Body of pancreas (tissue), 4 donors: ENCODE results near the gene SOX18. TPM values are rescaled to one million over a fixed set of nuclear protein-coding genes. Genes with fewer than 3 reads are reported as not detected.

Experiments used
- ATAC-seq: fragments of 150-250 bp; one replicate; pipeline ENCODE4 v1.9.1; 2016
- DNase-seq, 4 donors: peaks; one replicate each; pipeline ENCODE4 v3.0.0-alpha.2; 2019
- H3K27ac ChIP-seq, 4 donors: fragments of 200-600 bp; sonication (generic); 1 replicate in 3 of 4; 2 replicates in 1 of 4; pipeline versions ENCODE4 v1.5.1 to v1.6.1; 2016 to 2019; ENCODE audit warnings: mild to moderate bottlenecking in 1 of 4, mixed read lengths in 1 of 4, moderate library complexity in 1 of 4
- H3K27me3 ChIP-seq, 2 donors: fragments of 200-600 bp; sonication (generic); one replicate each; pipeline ENCODE4 v1.6.0; 2016; ENCODE audit warnings: mild to moderate bottlenecking in 1 of 2
- H3K36me3 ChIP-seq, 2 donors: fragments of 200-600 bp; sonication (generic); replicated peaks in 1 of 2; 2 replicates each; pipeline ENCODE4 v1.5.1; 2016; ENCODE audit warnings: low read depth in 2 of 2; ENCODE audit not compliant: insufficient read depth in 1 of 2
- H3K4me1 ChIP-seq: fragments of 200-600 bp; sonication (generic); one replicate; pipeline ENCODE4 v1.6.0; 2016
- H3K4me3 ChIP-seq, 2 donors: fragments of 200-600 bp; sonication (generic); 1 replicate in 1 of 2; 2 replicates in 1 of 2; pipeline ENCODE4 v1.5.1; 2016 to 2019
- H3K9me3 ChIP-seq, 3 donors: fragments of 200-600 bp; sonication (generic); 1 replicate in 2 of 3; 2 replicates in 1 of 3; pipeline ENCODE4 v1.5.1; 2016
- POLR2A ChIP-seq, 3 donors: fragments of 450-650 bp; IDR thresholded peaks; one replicate each; pipeline ENCODE4 v1.6.1; 2016; ENCODE audit warnings: antibody characterized with exemption in 3 of 3, mild to moderate bottlenecking in 2 of 3
- WGBS, 2 donors: methylation state at CpG; one replicate each; pipeline ENCODE4 v1.1.5; 2017; 5-methylcytosine and 5-hydroxymethylcytosine counted together
- intact Hi-C: fragments of 100-400 bp; cut with DNase I; formaldehyde crosslinking; loops from one replicate; pipeline ENCODE4 v1.15.1; 2023
- total RNA-seq, 2 donors: library from RNA; depleted of rRNA; stranded (reverse); fragments of >200 nt; gene quantifications; one replicate each; pipeline ENCODE4 v1.1.0, GENCODE V29; 2016
- TF ChIP-seq, protein P1 (sequence below), 7 experiments: fragments of 450-650 bp in 4 of 7; fragments of 200-600 bp in 3 of 7; sonication (generic) in 3 of 7; IDR thresholded peaks; one replicate each; pipeline ENCODE4 v1.5.1; 2016 to 2019; ENCODE audit warnings: antibody characterized with exemption in 7 of 7

The SOX18 gene
- total RNA-seq, 2 donors from 2014 or later, result 6.5 to 17.1 TPM

DNA sequence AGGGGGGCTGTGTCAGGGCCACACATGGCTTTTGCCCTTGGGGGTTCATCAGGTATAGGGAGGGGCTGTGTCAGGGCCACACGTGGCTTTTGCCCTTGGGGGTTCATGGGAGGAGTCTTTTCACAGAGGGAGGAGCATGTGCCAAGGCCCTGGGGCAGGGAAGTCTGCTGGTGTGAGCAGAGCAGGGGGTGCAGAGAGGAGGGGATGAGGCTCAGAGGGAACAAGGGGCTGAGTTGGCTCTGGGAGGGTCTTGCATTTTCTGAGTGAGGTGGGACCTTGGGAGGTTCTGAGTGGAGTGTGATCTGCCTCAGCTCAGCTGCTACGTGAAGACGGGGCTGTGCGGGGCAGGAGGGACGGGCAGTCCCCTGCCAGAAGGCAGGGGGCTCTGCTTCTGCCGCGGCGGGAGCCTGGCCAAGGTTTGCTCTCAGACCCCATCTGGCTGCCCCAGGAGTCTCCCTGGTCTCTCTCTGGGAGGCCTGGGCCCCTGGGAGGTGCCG, 6.0 kb upstream of the SOX18 start:
- no peaks in the 10 kb centered on the region for H3K9me3 ChIP-seq
- H3K36me3 ChIP-seq, result no peaks in the 10 kb centered on the region
- TF ChIP-seq, protein P1, sequence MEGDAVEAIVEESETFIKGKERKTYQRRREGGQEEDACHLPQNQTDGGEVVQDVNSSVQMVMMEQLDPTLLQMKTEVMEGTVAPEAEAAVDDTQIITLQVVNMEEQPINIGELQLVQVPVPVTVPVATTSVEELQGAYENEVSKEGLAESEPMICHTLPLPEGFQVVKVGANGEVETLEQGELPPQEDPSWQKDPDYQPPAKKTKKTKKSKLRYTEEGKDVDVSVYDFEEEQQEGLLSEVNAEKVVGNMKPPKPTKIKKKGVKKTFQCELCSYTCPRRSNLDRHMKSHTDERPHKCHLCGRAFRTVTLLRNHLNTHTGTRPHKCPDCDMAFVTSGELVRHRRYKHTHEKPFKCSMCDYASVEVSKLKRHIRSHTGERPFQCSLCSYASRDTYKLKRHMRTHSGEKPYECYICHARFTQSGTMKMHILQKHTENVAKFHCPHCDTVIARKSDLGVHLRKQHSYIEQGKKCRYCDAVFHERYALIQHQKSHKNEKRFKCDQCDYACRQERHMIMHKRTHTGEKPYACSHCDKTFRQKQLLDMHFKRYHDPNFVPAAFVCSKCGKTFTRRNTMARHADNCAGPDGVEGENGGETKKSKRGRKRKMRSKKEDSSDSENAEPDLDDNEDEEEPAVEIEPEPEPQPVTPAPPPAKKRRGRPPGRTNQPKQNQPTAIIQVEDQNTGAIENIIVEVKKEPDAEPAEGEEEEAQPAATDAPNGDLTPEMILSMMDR (IDR thresholded peaks at IDR 0.05), result no peak
- no peak for TF ChIP-seq POLR2A (IDR thresholded peaks at IDR 0.05)
- no peak for ATAC-seq
- intact Hi-C loops, result no loop called here
- peaks cover 12% of the 10 kb centered on the region for H3K4me1 ChIP-seq
- H3K4me3 ChIP-seq, result no peak overlapping the region
- peaks cover 0 to 4% of the 10 kb centered on the region in 2 donors for H3K27me3 ChIP-seq
- DNase-seq, result no peak
- 63 to 75% methylated on average over 5 to 9 of the region's 9 CpGs for WGBS, 2 donors
- H3K27ac ChIP-seq, result peak overlapping the region in 2 of 4 donors; percentile 43 to 44

DNA sequence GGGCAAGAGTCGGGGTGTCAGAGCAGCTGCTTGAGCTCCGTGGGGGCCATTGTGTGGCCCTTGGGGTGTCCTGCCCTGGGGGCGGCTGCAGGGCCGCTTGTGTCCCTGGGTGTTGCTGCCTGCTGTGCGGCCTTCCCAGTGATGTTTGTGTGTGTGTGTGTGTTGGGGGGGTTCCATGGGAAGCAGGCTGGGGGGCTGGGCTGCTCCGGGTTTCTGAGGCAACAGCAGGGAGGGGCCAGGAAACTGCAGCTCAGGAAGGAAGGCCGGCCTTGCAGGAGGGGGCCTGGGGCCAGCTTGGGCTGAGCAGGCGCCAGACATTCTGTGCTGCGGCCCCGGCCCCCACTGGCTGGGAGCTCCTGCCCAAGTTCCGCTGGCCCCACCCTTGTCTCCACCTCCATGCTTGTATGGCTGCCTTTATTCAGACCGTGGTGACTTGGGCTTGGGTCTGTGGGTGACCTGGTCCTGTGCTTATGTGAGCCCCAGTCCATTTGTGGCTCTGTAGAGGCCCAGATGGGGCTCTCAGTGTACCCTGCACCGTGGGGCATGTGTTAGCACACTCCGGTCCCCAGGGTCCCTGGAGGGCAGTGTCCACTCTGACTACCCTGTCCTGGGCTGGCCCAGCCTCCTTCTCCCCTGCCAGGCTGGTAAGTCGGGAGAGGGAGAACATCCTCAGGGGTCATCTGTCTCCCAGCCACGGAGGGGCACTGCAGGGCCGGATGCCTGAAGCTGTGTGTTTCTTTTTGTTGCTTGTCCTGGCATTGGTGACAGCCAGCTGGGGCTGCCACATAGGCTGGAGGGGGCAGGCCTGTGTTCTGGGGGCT, 4.6 kb upstream of the SOX18 start:
- peaks cover 16% of the 10 kb centered on the region for H3K4me1 ChIP-seq
- TF ChIP-seq, protein P1 (IDR thresholded peaks at IDR 0.05), result no peak
- peak in 2 of 3 donors; percentile 6 to 28 for TF ChIP-seq POLR2A (IDR thresholded peaks at IDR 0.05)
- WGBS, 2 donors, result 13 to 36% methylated on average over 3 to 11 of the region's 17 CpGs
- peak overlapping the region in 2 of 4 donors; percentile 36 to 43 for H3K27ac ChIP-seq
- H3K4me3 ChIP-seq, result no peak overlapping the region
- peak in 1 of 4 donors; percentile 25 for DNase-seq
- intact Hi-C loops, result no loop called here
- peak; percentile 15 for ATAC-seq
- H3K27me3 ChIP-seq, result peaks cover 0 to 7% of the 10 kb centered on the region in 2 donors
- H3K36me3 ChIP-seq, result no peaks in the 10 kb centered on the region
- no peaks in the 10 kb centered on the region for H3K9me3 ChIP-seq

DNA sequence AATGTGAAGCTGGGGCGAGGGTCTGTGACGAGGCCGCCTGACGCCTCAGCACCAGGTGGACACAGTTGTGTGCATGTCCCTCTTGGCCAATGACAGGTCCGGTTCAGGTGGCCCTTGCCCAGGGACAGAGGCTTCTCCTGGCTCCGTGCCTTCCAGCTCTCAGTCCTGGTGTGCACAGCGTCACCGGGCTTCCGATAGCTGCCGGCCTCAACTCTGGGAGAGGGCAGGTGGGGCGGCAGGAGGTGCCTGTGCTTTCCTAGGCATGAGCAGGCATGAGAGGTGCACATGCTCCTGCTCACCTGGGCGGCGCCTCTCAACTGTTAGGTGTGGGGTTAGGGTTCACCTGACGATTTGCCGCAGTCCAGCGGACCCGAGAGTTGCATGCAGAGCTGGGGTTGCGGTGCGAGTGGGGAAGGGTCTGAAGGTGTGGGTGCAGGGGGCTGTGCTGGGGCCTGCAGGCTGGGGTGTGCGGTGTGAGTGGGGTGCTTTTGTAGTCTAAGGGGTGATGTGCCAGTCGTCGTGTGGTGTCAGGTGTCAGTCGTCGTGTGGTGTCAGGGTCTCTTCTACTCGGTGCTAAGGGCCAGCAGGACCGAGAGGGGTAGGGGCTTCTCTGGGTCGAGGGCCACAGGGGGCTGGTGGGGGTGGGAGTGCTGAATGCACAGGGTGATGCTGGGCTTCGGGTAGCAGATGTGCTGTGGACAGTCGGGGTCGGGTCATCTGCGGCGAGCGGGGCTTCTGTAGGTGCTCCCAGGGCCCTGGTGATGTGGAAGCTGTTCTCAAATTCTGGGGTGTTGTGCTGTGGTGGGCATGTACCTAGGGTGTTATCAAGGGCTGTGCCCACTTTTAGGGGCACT, 3.8 kb upstream of the SOX18 start:
- TF ChIP-seq, protein P1 (IDR thresholded peaks at IDR 0.05), result no peak
- ATAC-seq (no peak), DNase-seq (no peak)
- H3K9me3 ChIP-seq, result no peaks in the 10 kb centered on the region
- peaks cover 20% of the 10 kb centered on the region for H3K4me1 ChIP-seq
- H3K27me3 ChIP-seq, result peaks cover 0 to 7% of the 10 kb centered on the region in 2 donors
- 64 to 65% methylated on average over 18 to 33 of the region's 33 CpGs for WGBS, 2 donors
- no peaks in the 10 kb centered on the region for H3K36me3 ChIP-seq
- intact Hi-C loops, result no loop called here
- peak overlapping the region in 2 of 4 donors; percentile 36 to 44 for H3K27ac ChIP-seq
- H3K4me3 ChIP-seq, result no peak overlapping the region

DNA sequence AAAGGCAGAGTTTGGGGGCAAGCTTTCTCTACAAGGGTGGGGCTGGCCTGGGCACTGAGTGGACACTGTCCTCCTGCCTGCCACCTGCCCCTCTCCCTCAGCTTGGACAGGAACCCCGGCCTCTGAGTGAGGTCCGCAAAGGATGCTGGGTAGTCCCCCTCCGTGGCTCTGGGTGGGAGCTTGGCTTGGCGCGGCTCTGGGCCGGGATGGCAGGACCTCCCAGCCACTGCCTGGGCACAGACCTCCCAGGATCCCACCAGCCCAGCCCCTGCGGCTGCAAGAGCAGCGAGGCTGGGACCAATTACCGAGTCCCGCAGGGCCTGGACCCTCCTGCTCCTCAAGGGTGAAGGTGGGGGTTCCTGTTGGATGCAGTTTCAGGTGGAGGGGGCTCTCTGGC, 2.9 kb upstream of the SOX18 start:
- Histone ChIP-seq H3K9me3 (no peaks in the 10 kb centered on the region), H3K4me3 (no peak overlapping the region), H3K36me3 (no peaks in the 10 kb centered on the region), H3K27ac (peak overlapping the region in 2 of 4 donors; percentile 36 to 44), H3K4me1 (peaks cover 15% of the 10 kb centered on the region), H3K27me3 (peaks cover 0 to 12% of the 10 kb centered on the region in 2 donors)
- TF ChIP-seq, protein P1 (IDR thresholded peaks at IDR 0.05), result no peak
- TF ChIP-seq POLR2A (IDR thresholded peaks at IDR 0.05), result no peak
- intact Hi-C loops, result no loop called here
- 78% methylated on average over 10 of the region's 10 CpGs; no CpG with 5 or more reads in 1 of the 2 donors for WGBS, 2 donors
- DNase-seq, result no peak
- ATAC-seq, result no peak
